Measurements from ENCODE around the gene ASXL2.
"Not testable (repeated sequence)": the region's sequence is repeated elsewhere in the genome, so short reads cannot be mapped to it uniquely, and the experiment has no call there.

The ASXL2 gene

GRCh38 chr2:25887624-25888242, 9.4 kb upstream of the ASXL2 start:
- DNase-seq, result no peak

- DNase-seq, result no peak
These were observed 7.6 kb upstream of the ASXL2 start for GRCh38 chr2:25885933-25886332.

- DNase-seq, result no peak
These were observed 3.5 kb upstream of the ASXL2 start for GRCh38 chr2:25881764-25882163.

- DNase-seq, result no peak
These were observed 945 bp upstream of the ASXL2 start for GRCh38 chr2:25879133-25879730.

GRCh38 chr2:25877431-25878360, 591 bp downstream of the ASXL2 start:
- DNase-seq, result peak; percentile 31

- DNase-seq, result no peak
These were observed 6.2 kb downstream of the ASXL2 start for GRCh38 chr2:25872134-25872533.

- DNase-seq, result no peak
These were observed 10.8 kb downstream of the ASXL2 start for GRCh38 chr2:25867396-25868003.

GRCh38 chr2:25856377-25856776, 21.9 kb downstream of the ASXL2 start:
- DNase-seq, result no peak

- DNase-seq, result no peak
These were observed 23.2 kb downstream of the ASXL2 start for GRCh38 chr2:25855065-25855464.

GRCh38 chr2:25854613-25855012, 23.7 kb downstream of the ASXL2 start:
- no peak for DNase-seq

- no peak for DNase-seq
These were observed 25.1 kb downstream of the ASXL2 start for GRCh38 chr2:25853038-25853638.

- DNase-seq, result no peak
These were observed 26.4 kb downstream of the ASXL2 start for GRCh38 chr2:25851740-25852503.

GRCh38 chr2:25850400-25850799, 27.9 kb downstream of the ASXL2 start:
- DNase-seq, result not testable (repeated sequence)

- DNase-seq, result not testable (repeated sequence)
These were observed 28.9 kb downstream of the ASXL2 start for GRCh38 chr2:25849350-25849749.

- no peak for DNase-seq
These were observed 32.3 kb downstream of the ASXL2 start for GRCh38 chr2:25845843-25846505.

- DNase-seq, result no peak
These were observed 34.2 kb downstream of the ASXL2 start for GRCh38 chr2:25844089-25844488.

GRCh38 chr2:25842155-25842554, 36.1 kb downstream of the ASXL2 start:
- DNase-seq, result no peak

GRCh38 chr2:25838152-25838756, 40.0 kb downstream of the ASXL2 start:
- no peak for DNase-seq

GRCh38 chr2:25835906-25836305, 42.4 kb downstream of the ASXL2 start:
- no peak for DNase-seq

- no peak for DNase-seq
These were observed 44.7 kb downstream of the ASXL2 start for GRCh38 chr2:25833566-25833965.

GRCh38 chr2:25832897-25833296, 45.4 kb downstream of the ASXL2 start:
- DNase-seq, result no peak
